Suprapubic skin (tissue), 4 donors: ENCODE results near the gene CELA1. TPM values are rescaled to one million over a fixed set of nuclear protein-coding genes. Genes with fewer than 3 reads are reported as not detected.

ENCODE experiments used
- DNase-seq, 2 donors: peaks; one replicate each; pipeline ENCODE4 v3.0.0-alpha.2; 2019; ENCODE audit warnings: low spot score in 2 of 2
- H3K27ac ChIP-seq: fragments of 200-600 bp; sonication (generic); one replicate; pipeline ENCODE4 v1.5.1; 2019
- H3K27me3 ChIP-seq: fragments of 200-600 bp; sonication (generic); one replicate; pipeline ENCODE4 v1.5.1; 2019
- H3K36me3 ChIP-seq: fragments of 200-600 bp; sonication (generic); one replicate; pipeline ENCODE4 v1.5.1; 2019
- H3K4me1 ChIP-seq: fragments of 200-600 bp; sonication (generic); one replicate; pipeline ENCODE4 v1.5.1; 2019
- H3K4me3 ChIP-seq: fragments of 200-600 bp; sonication (generic); one replicate; pipeline ENCODE4 v1.5.1; 2019; ENCODE audit warnings: mild to moderate bottlenecking
- H3K9me3 ChIP-seq: fragments of 200-600 bp; sonication (generic); one replicate; pipeline ENCODE4 v1.5.1; 2019
- EP300 ChIP-seq: sonication (generic); formaldehyde crosslinking; IDR thresholded peaks from one replicate; pipeline ENCODE4 v1.6.1; 2017; ENCODE audit warnings: antibody characterized with exemption
- POLR2A ChIP-seq, 2 donors: fragments of 450-650 bp; IDR thresholded peaks; one replicate each; pipeline ENCODE4 v1.6.1; 2017; ENCODE audit warnings: antibody characterized with exemption in 2 of 2, mild to moderate bottlenecking in 2 of 2, moderate library complexity in 2 of 2
- POLR2AphosphoS5 ChIP-seq, 3 donors: sonication (generic); formaldehyde crosslinking; IDR thresholded peaks; one replicate each; pipeline ENCODE4 v1.6.1; 2017; ENCODE audit warnings: antibody characterized with exemption in 3 of 3
- WGBS: methylation state at CpG from one replicate; pipeline ENCODE4 v1.1.5; 2018; 5-methylcytosine and 5-hydroxymethylcytosine counted together
- total RNA-seq, 4 donors: library from RNA; depleted of rRNA; stranded (reverse); fragments of >200 nt; gene quantifications; one replicate each; pipeline ENCODE4 v1.1.0, GENCODE V29; 2016
- TF ChIP-seq, protein P1 (sequence below), 2 donors: fragments of 200-600 bp in 1 of 2; fragments of 450-650 bp in 1 of 2; sonication (generic) in 1 of 2; IDR thresholded peaks; one replicate each; pipeline ENCODE4 v1.5.1; 2016 to 2019; ENCODE audit warnings: antibody characterized with exemption in 2 of 2, mild to moderate bottlenecking in 1 of 2, moderate library complexity in 1 of 2

Gene CELA1
- total RNA-seq = not detected

DNA sequence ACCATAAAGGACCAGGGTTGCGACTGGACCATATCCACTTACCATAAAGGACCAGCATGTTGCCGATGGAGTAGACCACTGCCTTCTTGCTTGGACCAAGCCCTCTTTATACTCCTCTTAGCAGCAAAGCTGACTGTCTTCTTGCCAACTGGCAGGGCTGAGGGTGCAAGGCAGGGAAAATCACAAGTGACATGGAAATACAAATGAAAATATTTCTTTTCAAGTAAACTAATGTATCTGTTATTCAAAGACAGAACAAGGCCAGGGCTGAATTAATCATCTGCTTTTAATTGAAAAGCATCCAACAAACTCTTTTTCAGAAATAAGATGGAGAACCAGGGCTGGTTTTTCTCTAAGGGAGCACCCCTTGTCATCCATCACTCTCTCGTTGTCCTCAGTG is at the start of gene CELA1:
CELA1 (minus strand) TSS at position 99 of the 400 bp plus-strand sequence; CDS start at position 58, 41 bp downstream.
- H3K4me1 ChIP-seq = peaks cover 4% of the 10 kb centered on the region
- no peak within 1 kb of the TSS for H3K4me3 ChIP-seq
- 75% methylated on average over 3 of the region's 3 CpGs for WGBS
- H3K36me3 ChIP-seq = no peaks in the 10 kb centered on the region
- no peaks in the 10 kb centered on the region for H3K27me3 ChIP-seq
- DNase-seq = no peak
- no peaks in the 10 kb centered on the region for H3K9me3 ChIP-seq
- TF ChIP-seq POLR2AphosphoS5 (IDR thresholded peaks at IDR 0.05) = no peak
- TF ChIP-seq, protein P1, sequence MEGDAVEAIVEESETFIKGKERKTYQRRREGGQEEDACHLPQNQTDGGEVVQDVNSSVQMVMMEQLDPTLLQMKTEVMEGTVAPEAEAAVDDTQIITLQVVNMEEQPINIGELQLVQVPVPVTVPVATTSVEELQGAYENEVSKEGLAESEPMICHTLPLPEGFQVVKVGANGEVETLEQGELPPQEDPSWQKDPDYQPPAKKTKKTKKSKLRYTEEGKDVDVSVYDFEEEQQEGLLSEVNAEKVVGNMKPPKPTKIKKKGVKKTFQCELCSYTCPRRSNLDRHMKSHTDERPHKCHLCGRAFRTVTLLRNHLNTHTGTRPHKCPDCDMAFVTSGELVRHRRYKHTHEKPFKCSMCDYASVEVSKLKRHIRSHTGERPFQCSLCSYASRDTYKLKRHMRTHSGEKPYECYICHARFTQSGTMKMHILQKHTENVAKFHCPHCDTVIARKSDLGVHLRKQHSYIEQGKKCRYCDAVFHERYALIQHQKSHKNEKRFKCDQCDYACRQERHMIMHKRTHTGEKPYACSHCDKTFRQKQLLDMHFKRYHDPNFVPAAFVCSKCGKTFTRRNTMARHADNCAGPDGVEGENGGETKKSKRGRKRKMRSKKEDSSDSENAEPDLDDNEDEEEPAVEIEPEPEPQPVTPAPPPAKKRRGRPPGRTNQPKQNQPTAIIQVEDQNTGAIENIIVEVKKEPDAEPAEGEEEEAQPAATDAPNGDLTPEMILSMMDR (IDR thresholded peaks at IDR 0.05) = no peak
- no peak within 1 kb of the TSS for H3K27ac ChIP-seq

DNA sequence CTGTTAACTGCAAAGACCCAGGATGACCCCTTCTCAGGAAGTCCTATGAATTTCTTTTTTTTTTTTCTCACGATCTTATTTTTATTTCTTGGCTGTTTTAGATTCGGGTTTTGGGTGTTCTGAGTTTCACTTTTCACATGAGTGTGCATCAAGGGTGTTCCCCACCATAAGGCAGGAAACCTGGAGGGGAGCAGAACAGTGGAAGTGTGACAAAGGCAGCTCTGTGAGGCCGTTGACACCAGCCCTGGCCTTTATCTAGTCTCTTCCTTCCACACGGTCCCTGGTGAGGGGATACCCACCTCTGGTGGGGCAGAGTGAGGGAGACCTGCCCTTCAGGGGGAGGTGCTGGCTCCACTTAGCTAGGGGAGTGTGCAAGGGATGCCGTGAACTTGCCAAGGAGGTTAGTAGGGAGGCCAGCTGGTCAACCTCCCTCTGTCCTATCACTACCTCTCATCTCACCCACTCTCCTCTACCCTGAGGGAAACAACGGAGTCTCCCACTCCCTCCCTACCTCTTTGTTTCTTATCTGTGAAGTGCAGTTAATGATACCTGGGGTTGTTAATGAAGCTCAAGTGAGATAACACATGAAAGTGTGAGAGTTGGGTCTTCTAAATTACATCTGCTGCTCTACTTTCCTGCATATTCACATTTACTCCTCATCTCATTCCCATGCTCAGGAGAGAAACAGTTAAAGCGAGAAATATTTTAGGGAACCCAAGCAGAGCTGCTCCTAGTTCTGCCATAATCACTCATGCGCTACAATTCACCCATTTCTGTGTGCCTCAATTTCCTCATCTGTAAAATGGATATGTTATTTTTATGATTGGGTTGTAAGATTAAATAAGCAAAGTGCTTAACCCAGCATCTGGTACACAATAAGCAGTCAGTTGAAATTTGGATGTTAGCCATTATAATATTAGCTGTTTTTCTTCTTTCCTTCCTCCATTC is 49.1 kb upstream of the CELA1 start:
- H3K27me3 ChIP-seq = peaks cover 4% of the 10 kb centered on the region

DNA sequence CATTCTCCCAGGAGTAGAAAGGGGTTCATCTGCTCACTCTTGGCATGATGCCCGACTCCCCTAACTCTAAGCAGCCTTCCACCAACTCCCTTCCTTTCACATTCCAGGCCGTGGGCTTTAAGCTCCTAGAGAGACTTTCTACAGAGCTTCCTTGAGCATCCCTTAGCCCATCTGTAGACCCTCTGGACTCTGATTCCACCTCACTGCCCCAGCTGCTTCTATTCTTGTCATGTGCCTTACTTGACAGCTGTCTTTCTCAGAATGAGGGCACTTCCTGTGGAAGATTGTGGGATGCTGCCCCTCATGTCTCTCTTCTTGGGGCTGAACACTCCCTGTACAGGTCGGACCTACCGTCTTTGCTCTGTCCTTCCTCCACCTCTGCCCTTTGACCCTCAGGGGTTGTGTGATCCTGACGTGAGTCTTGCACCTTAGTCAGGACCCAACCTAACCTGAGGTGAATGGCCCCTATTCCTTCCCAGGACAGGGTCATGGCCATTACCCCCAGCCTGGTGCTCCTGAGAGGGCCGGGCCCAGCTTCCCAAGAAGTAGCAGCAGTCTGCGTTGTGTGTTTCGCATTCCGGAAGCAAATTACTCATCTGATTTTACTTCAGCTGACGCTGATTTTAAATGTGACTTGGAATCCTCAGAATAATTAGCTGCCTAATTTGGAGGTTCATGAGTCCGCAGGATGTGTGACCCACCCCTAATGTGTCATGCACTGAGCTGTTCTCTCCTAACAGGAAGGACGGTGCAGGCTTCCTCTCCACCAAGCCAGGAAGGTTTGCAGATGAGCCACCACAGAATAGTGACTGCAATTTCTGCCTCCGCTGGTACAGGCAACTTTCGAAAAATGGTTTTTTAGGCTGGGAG is 47.4 kb upstream of the CELA1 start:
- 78% methylated on average over 14 of the region's 14 CpGs for WGBS
- peak in 1 of 2 donors; percentile 69 for DNase-seq
- peaks cover 4% of the 10 kb centered on the region for H3K27me3 ChIP-seq
- peaks cover 40% of the 10 kb centered on the region for H3K4me1 ChIP-seq
- H3K36me3 ChIP-seq = no peaks in the 10 kb centered on the region
- no peaks in the 10 kb centered on the region for H3K9me3 ChIP-seq
- H3K4me3 ChIP-seq = no peak overlapping the region
- TF ChIP-seq POLR2AphosphoS5 (IDR thresholded peaks at IDR 0.05) = no peak
- no peak for TF ChIP-seq EP300
- TF ChIP-seq POLR2A (IDR thresholded peaks at IDR 0.05) = no peak
- TF ChIP-seq, protein P1 (IDR thresholded peaks at IDR 0.05) = no peak
- no peak overlapping the region for H3K27ac ChIP-seq

More for the DNA sequence above, 49.1 kb upstream of the CELA1 start:
- DNase-seq = peak in 1 of 2 donors; percentile 12
- no peaks in the 10 kb centered on the region for H3K36me3 ChIP-seq
- H3K4me3 ChIP-seq = no peak overlapping the region
- no peaks in the 10 kb centered on the region for H3K9me3 ChIP-seq
- WGBS = 61% methylated on average over 8 of the region's 8 CpGs
- no peak overlapping the region for H3K27ac ChIP-seq
- peaks cover 31% of the 10 kb centered on the region for H3K4me1 ChIP-seq
- TF ChIP-seq POLR2AphosphoS5 (IDR thresholded peaks at IDR 0.05) (no peak), EP300 (no peak), POLR2A (IDR thresholded peaks at IDR 0.05) (no peak)

DNA sequence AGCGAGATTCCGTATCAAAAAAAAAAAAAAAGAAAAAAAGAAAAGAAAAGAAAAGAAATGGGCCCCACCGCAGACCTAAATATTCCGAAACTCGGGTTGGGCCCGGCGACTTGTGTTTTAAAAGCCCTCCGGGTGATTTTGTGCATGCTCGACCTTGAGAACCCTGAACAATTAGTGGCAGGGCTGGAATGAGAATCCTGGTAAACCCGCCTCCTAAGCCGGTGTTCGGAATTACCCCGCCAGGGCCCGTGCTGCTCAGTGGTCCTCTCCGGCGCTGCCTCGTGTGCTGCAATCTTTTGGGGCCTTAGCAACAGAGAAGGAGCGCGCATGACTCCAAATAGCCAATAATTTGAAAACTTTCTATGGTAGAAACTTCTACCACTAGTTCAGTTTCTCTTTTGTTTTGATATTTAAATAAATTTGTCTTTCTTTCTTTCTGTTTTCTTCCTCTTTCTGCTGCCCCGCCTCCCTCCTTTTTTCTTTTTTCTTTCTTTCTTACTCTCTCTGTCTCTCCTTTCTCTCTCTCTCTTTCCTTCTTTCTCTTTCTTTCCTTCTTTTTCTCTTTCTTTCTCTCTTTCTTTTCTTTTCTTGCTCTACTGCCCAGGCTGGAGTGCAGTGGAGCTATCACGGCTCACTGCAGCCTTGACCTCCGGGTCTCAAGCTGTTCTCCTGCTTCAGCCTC is 46.2 kb upstream of the CELA1 start:
- Histone ChIP-seq H3K27ac (no peak overlapping the region), H3K4me1 (peaks cover 52% of the 10 kb centered on the region), H3K4me3 (peak overlapping the region; percentile 75)

More for the DNA sequence above, 46.2 kb upstream of the CELA1 start:
- TF ChIP-seq, protein P1 (IDR thresholded peaks at IDR 0.05) = no peak
- TF ChIP-seq POLR2A (IDR thresholded peaks at IDR 0.05) = no peak
- TF ChIP-seq EP300 = no peak
- TF ChIP-seq POLR2AphosphoS5 (IDR thresholded peaks at IDR 0.05) = no peak
- Histone ChIP-seq H3K27me3 (peaks cover 4% of the 10 kb centered on the region), H3K9me3 (no peaks in the 10 kb centered on the region), H3K36me3 (no peaks in the 10 kb centered on the region)
- peak in 1 of 2 donors; percentile 69 for DNase-seq
- 50% methylated on average over 21 of the region's 22 CpGs for WGBS
